Measurements from ENCODE around the gene LYPD5.
"Not testable (repeated sequence)": the region's sequence is repeated elsewhere in the genome, so short reads cannot be mapped to it uniquely, and the experiment has no call there.

LYPD5 gene

DNA sequence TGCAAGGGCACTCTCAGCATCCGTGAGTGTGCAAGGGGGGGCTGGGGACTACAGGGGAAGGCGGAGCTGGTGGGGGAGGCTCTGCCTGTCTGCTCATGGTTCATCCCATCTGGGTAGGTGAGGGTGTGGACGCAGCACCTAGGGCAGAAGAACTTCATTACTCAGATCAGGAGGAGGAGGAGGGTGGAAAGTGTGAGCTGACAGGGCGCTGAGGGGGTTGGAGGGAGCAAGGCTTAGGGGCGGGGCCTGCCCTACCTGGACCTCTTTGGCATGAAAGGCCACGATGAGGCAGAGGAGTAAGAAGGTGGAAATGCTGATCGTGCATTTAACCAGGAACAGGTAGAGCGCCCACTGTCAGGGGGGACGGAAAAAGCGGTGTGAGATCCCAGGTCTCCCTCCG, 26.0 kb downstream of the LYPD5 start:
- DNase-seq = no peak

DNA sequence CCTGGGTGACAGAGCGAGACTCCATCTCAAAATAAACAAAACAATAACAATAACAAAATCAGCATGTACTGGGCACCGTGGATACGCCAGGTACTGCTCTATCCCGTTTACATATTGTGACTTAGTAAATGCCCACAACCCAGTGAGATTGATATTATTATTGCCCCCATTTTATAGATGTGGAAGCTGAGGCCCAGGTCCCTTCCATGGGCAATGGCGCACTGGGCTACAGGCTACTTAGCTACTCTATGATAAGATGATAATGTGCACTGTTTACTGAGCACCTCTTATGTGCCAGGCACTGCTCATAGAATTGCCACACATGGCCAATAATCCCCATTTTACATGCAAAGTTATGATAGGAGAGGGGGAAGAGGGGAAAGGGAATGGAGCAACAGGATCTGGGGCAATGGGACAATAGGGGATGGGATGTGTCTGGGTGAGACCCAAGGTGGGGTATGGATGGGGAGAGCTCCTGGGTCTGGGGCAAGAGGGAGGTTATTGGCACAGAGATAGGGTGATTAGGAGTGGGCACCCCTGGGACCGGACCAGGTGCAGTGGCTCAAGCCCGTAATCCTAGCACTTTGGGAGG, 26.9 kb downstream of the LYPD5 start:
- DNase-seq = no peak

DNA sequence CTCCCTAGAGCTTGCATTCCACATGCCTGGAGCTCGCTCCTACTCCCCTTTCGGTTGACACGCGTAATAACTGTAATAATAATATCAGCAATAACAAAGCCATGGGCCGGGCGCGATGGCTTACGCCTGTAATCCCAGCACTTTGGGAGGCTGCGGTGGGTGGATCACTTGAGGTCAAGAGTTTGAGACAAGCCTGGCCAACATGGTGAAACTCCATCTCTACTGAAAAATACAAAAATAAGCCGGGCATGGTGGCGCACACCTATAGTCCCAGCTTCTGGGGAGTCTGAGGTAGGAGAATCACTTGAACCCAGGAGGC, 27.3 kb downstream of the LYPD5 start:
- DNase-seq = not testable (repeated sequence)

DNA sequence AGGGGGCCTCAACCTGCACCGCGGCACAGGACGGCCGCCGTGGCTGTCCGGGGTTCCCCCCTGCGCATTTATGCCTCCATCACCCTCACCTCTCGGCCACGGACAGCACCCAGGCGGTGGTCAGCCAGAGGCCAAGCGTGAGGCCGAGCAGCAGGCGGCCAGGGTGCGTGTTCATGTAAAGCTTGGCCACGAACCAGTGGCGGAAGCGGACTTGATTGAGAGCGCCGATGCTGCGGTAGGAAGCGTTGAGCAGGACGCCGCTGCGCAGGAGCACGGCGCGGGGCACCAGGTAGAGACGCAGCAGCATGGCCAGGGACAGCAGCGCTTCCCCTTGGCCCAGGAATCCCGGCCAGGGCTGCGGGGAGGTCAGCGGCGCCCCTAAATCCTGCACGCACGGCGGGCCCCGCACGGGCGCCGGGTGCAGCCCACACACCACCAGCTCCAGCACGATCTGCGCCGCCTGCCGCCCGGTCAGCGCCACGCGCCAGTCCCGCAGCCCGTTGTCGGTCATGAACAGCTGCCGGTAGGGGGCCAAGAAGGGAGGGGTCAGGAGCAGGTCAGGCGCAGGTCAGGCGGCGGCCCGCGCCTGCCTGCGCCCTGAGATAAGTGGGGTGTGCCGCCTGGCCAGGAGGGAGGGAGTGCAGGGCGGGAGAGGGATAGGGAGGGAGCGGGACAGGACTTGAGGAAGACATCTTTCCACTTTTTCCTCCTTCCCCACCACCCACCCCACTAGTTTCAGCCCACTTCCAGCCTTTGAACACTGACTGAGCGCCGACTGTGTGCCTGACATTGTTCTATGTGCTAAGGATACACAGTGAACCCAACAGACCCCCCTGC, 27.9 kb downstream of the LYPD5 start:
- DNase-seq = no peak

DNA sequence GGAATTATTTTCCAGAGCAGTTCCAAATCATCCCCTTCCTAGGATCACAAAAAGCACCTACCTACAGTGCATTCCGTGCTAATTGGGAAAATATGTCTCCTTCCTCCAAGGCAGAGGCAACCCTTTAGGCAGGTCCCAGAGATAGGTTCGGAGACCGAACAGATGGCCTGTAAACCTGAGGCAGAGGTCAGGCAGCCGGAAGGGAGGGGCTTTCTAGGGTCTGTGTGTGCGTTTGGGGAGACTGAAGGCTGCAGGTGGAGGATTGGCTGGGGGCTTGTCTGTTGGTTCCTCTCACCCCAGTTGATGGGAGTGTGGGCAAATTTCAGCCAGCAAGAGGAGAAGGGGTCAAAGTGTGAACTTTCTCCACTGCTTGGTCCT, 28.5 kb downstream of the LYPD5 start:
- no peak for DNase-seq

DNA sequence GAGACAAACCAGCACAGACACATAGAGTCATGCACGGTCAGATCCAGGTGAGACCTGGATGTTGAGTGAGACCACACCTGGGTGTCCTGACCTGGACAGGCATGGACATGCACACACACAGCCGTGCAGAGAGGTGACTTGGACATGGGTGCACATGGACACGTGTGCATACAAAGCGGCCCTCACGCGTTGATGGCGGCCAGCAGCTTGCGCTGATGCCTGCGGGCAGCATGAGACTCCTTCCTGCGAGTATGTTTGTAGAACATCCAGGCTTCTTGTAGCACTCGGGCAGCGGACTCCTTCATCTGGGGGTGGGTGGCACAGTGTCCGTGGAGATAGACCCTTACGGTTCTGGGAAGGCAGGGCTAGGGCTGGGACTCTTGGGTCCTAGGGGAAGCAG, 33.0 kb downstream of the LYPD5 start:
- DNase-seq = no peak

DNA sequence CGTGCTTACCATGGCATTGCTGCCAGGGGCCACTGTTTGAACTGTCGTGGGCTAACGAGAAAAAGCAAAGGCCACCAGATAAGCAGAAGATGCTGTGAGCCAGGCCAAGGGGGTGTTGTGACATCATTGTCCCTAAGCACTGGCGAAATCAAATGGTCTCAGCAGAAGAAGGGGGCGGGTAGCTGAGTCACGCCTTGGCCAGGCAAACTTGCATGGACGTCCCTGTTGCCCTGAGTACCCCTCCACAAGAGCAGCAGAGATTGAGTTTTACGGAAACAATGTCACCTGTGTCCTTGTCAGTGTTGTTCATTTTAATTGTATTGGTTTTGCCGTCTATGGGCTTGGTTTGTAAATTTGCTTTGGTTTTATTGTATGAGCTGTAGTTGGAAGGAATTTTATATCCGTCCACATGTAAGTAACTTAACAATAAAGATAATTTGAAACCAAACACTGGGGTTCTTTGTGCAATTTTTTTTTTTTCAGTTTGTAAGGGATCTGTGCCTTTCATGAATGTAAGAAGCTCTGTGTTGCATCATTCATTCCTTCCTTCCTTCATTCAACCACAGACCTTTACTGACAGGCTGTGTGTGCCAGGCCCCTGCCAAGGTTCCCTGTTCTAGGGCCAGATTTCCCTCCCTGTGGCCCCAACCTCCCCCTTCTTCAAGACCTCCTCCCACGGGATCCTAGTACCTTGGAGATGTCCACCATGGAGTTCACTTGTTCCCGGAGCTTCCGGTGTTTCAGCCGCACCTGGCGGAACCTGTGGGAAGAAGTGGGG, 33.8 kb downstream of the LYPD5 start:
- DNase-seq = no peak

DNA sequence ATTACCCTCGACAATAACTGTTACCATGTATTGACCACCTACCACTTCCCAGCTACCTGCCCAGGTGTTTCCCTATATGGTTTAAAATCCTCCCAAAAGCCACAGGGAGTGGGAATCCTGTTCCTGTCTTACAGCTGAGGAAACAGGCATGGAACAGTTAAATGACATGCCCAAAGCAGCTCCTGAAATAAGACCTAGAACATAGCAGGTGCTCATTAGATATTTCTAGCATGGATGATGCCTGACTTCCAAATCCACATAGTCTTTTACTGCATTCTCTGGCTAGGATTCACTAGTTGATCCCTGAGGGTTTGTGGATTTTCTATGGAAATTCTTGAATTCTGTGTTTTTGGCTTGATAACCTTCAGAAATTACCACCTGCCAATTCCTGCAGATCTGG, 34.4 kb downstream of the LYPD5 start:
- DNase-seq = no peak

DNA sequence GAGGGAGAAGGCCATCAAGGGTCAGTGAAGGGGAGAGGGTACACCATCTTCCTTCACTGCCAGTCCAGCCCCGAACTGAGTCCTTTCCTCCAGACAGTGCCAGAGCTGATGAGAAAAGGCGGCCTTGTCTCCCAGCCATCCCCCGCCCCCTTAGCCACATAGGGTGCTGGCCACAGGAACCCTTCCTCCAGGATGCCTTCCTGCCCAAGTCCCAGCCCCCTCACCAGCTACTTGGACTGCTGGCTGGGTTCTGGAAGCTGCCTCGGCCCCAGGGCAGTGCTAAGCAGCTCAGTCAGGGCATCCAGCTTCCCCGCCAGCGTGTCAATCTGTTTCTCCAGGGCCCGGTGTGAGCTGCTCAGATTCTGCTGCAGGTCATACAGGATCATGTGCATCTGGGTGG, 34.9 kb downstream of the LYPD5 start:
- DNase-seq = no peak

DNA sequence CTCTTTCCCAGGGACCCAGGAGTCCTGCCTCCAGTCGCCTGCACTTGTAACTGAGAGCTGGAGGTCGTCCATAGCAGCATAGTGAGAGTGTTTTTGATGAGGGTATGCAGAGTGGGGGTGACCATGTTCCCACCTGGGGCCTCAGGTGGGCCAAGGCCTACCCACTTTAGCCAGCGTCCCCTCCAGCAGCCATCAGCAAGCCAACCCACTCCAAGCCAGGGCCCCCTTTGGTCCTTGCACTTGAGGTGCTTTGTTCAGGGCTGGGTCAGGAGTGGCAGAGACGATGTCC, 35.5 kb downstream of the LYPD5 start:
- no peak for DNase-seq

DNA sequence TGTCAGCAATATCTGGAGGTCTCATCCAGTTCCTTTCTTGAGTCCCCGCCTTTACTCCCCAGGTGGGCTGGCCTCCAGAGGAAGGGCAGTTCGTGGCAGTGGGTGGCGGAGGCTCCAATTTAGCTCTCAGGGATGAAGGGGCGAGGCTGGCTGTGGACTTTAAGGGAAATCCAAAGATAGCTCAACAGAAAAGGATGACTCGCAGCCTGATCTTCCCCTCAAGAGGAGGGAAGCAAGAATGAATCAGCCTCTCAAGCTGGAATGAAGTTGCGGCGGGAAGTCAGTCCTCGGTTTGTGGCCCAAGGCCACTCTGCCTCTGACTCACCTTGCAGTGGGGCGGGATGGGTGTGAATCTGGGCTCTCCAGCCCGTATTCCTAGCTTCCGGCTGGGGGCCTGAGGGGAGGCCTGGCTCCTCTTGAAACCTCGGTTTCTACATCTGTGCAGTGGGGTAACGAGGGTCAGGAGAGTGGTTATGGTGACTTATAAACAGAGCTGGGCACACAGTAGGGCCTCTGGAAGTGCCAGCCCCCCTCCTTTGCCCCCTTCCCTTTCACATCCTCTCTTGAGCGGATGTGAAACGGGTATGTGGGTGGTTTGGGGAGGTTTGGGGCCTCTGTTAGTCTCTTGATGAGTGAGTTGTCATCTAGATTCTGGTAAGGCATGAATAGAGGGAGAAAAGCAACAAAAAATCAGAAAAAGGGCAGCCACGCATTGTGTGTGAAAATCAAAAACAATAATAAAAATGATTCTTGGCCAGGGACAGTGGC, 37.0 kb downstream of the LYPD5 start:
- DNase-seq = no peak

DNA sequence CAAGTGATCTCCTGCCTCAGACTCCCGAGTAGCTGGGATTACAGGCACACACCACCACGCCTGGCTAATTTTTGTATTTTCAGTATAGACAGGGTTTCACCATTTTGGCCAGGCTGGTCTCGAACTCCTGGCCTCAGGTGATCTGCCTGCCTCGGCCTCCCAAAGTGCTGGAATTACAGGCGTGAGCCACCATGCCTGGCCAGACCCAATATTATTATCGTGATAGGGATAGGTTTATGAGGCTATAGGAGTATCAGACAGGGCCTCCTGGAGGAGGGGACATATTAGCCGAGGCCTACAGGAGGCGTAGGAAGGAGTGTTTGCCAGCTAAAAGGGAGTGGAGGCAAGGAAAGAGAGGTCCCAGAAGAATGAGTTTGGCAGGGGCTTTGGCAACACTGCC, 37.6 kb downstream of the LYPD5 start:
- not testable (repeated sequence) for DNase-seq

DNA sequence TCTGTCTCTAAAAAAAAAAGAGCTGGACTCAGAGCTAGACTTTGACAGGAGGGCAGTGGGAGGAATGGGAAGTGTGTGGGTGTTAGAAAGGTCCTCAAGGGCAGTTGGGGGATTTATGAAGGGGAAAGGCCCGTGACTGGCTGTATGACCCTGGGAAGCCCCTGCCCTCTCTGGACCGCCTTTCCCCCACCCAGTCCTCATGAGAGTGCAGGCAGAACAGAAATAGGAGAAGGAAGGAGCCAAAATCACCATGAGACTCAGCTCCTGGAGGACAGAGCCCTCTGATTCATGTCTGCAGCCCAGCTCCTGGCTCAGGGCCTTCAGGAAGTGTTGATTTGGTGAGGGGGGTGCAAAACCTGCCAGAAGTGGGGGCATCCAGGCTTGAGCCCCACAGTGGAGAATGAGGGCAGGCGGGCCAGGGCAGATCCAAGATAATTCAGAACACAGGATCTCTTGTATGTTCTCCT, 38.7 kb downstream of the LYPD5 start:
- DNase-seq = no peak

DNA sequence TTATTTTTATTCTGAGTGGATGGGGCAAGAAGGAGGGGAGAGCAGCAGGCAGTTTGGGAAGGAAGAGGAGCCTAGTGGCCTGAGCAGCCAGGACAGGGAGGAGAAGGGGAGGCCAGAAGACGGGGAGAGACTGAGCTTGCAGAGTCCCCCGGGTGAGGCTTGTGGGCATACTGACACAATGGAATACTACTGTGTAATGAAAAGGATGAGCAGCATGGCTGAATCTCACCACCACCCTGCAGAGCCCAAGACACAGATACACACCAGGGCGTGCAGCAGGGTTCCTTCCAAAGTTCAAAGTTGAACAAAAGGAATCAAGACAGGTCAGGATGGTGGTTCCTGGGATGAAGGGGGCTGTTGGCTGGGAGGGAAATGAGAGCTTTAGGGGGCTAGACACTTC, 39.4 kb downstream of the LYPD5 start:
- DNase-seq = no peak

DNA sequence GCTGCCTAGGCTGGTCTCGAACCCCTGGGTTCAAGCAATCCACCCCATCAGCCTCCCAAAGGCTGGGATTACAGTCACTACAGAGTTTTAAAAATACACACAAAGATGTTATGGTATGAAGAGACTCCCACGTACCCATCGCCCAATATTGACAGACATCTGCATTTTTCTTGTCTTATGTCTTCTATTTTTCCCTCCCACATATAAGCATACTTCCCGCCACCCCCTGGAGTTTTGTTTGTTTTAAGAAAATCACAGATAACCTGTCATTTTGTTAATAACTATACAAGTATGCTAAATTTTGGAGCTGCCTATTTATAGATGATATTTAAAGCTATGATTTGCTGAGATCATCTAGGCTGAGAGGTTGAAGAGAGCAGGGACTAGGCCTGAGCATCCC, 41.3 kb downstream of the LYPD5 start:
- DNase-seq = no peak

DNA sequence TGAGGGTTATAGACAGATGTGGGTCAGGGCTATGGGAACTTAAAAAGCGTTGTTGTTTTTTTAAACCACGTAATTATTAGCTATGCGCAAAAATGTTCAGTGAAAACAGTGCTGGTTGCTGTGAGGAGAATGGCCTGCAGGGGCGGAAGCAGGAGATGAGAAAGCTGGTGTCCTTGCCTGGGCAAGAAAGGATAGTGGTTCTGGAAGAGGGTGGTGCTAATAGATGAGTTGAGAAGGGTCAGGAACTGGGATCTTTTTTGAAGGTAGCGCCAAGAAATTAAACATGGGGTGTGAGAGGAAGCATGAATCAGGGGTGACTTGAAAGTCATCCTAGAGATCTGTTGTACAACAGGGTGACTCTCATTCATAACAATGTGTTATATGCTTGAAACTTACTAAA, 42.7 kb downstream of the LYPD5 start:
- no peak for DNase-seq

DNA sequence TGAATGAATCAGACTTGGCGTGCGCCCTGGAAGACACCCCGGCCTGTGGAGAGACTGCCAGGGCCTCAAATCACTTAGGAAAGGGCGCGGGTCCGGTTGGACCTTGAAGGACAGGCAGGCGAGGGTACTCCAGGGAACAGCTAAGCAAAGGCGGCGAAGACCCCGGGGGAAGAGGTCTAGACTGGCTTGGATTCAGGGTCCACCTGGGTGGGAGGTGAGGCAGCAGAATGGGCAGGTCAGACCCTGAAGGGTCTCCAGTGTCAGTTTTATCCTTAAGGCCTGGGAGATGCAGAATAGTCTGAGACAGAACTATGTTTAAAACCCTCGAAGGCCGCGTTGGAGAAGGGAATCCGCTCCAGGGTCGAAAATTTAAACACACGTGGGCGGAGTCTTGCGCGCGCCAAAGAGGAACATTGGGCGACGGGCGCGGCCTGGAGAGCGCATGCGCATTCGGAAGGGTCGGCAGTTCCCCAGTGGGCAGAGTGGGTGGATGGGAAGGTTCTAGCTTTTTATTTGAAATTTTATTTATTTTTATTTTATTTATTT, 46.9 kb downstream of the LYPD5 start:
- DNase-seq = peak; percentile 83

DNA sequence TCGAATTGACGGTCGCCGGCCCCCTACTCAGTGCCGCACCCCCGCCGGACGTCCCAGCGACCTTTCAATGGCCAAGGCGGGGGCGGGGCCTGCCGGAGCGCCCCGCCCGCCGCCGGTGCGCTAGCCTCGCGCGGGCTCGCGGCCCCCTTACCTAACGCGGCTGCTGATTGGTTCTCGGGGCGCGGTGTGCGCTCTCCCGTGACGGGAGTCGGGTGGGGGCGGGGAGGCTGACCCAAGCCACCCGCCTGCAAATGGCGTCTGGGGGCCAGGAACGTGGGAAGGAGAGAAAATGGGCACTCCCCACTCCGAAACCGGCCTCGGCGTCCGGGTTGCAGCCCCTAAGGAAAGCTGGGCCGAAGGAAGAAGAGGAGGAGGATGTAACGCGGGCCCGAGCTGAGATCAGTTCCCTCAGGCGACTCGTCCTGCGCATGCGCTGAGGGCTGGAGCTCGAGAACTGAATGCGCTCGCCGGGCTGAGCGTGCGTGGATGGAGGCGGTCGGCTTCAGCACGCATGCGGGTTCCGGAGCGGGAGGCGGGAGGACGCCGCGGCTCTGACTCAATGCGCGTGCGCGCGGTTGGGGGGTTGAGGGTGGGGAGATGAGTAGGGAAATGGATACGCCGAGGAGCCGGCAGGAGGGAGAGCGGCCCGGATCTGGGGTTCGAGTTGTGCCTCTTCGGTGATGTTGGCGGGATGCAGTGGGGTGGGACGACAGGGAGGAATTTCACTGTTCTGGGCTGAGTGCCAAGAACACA, 47.6 kb downstream of the LYPD5 start, which contains the start of gene SMG9:
Gene SMG9, minus strand, starts transcription at position 460 of the 753 bp plus-strand sequence. CDS start 4,221 bp downstream, outside the sequence.
- peak; percentile 70 for DNase-seq

DNA sequence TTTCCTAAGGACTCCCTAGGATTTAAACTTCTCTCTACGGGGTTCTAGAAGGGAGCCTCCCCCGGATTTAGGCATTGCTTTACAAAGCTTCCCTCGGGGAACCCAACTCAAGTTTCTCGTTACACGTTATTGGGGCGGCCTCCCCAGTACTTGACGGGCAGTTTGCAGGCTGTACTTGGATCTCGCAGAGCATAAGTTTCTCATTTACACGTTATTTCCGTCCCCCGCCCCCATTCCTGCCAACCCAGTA, 48.1 kb downstream of the LYPD5 start:
- DNase-seq = peak; percentile 36

DNA sequence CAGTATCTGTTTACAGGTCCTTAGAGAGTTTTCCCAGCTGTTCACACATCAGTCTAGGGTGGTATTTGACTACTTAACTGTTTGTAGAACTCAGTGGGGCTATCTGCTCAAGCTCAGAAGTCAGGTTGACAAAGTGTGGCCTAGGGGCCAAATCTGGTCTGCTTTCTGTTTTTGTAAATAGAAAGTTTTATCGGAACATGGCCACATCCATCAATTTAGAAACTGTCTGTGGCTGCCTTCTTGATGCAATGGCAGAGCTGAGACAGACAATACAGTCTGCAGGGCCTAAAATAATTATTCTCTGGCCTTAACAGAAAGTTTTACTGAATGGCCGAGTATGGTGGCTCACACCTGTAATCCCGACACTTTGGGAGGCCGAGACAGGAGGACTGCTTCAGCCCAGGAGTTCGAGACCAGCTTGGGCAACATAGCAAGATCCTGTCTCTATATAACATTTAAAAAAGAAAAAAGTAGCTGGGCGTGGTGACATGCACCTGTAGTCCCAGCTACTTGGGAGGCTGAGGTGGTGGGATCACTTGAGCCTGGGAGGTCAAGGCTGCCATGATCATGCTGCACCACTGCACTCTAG, 49.9 kb downstream of the LYPD5 start:
- no peak for DNase-seq

DNA sequence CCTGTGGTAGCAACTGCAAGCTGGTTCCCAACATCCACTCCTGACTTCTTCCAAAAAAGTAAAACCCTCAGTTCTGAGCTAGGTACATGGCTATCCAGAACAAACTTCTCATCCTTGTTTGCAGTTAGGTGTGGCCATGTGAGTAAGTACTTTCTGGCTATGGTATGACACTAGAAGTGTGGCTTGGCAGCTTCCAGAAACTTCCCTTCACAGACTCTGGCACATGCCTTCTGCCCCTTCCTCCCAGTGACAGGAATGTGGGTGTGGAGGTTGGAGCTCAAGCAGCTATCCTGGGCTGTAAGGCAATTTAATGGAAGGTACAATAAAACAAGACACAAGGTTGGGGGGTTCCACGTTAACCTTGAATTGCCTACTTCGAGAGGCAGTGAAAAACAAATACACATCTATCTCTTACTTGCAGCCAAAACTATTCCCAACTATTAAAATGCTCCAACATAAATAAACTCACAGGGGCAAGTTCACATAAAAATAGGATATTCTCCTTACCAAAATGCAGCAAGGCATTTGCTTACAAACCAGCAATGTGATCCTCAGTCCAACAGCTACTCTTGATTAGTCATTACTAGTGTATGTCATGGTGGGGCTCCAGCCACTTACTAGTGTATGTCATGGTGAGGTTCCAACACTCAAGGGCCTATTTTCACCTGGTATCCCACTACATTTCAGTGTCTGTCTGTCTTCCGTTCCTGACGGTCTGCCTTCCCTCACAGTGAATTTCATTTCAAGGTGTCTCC, 50.6 kb downstream of the LYPD5 start:
- DNase-seq = peak; percentile 93
